GM10847 (cell line): Measurements from ENCODE around the gene GYG2.

Experiments
- POLR2A ChIP-seq: IDR thresholded peaks from 2 replicates; pipeline ENCODE4 v1.6.1; 2011; ENCODE audit not compliant: insufficient read length; ENCODE audit errors: extremely low read depth

The GYG2 gene

GRCh38 chrX:2828344-2828958 is at the start of gene GYG2:
Gene GYG2, plus strand, starts transcription at chrX:2828930. Its CDS starts 1,259 bp downstream, at chrX:2830189.
- TF ChIP-seq POLR2A: no peak

GRCh38 chrX:2781226-2781571 is 47.5 kb upstream of the GYG2 start:
- no peak for TF ChIP-seq POLR2A

DNA sequence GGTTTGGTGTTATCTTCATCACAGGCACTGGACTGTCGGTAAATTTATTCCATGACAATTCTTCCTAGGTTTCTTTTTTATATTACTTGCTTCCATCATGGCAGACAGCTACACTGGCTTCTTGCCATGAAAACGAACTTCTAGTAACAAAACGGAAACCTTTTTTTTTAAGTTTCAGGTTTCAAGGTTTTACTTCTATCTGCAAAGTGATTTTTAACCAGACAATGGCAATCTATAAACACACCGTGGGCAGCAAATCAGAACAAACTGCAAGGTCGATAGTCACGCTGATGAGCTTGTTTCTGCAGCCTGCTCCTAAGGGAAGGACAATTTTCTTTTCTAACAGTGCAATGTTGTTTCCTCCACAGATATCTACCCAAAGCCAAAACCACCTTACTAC is 47.0 kb upstream of the GYG2 start:
- no peak for TF ChIP-seq POLR2A

GRCh38 chrX:2782171-2782570 is 46.6 kb upstream of the GYG2 start:
- no peak for TF ChIP-seq POLR2A

DNA sequence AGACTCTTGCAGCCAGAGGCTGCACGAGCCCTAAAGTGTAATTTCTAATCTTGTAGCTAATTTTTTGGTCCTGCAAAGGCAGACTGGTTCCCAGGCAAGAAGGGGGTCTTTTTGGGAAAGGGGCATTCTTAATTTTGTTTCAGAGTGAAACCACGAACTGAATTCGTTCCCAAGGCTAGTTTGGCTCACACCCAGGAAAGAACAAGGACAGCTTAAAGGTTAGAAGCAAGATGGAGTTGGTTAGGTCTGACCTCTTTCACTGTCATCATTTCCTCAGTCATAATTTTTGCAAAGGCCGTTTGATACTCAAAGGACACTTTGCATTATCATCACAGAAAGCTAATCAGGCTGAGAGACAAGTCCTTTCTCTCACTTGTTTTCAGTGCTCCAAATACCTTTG is 46.0 kb upstream of the GYG2 start:
- no peak for TF ChIP-seq POLR2A

DNA sequence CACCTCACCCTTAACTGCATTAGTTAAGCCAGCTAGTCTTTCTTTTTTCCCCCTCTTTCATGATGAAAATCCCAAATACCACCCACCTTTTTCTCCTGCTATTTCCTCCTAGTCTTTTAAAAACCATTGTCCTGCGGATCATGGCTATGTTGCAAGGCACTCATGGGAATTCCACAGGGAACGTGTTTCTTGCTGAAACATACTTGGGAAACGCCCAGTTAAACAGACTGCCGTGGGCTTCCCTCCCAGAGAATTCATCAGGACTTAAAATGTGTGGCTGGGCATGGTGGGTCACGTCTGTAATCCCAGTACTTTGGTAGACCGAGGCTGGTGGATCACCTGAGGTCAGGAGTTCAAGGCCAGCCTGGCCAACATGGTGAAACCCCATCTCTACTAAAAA is 44.7 kb upstream of the GYG2 start:
- TF ChIP-seq POLR2A: no peak

- no peak for TF ChIP-seq POLR2A
Measured at GRCh38 chrX:2785538-2785937, 43.2 kb upstream of the GYG2 start.

DNA sequence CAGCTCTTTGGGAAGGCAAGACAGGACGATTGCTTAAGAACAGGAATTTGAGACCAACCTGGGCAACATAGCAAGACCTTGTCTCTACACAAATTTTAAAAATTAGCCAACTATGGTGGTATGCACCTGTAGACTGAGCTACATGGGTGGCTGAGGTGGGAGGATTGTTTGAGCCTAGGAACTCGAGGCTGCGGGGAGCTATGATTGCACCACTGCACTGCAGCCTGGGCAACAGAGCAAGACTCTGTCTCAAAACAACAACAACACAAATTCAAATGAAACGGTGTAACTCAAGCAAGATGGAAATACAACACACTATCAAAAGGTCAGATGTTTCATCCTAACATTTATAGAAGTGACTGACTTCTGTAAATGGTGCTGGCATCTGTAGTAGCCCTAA is 39.8 kb upstream of the GYG2 start:
- TF ChIP-seq POLR2A: no peak

- TF ChIP-seq POLR2A: no peak
Measured at GRCh38 chrX:2789569-2789968, 39.2 kb upstream of the GYG2 start.

GRCh38 chrX:2793752-2794151 is 35.0 kb upstream of the GYG2 start:
- TF ChIP-seq POLR2A: no peak

DNA sequence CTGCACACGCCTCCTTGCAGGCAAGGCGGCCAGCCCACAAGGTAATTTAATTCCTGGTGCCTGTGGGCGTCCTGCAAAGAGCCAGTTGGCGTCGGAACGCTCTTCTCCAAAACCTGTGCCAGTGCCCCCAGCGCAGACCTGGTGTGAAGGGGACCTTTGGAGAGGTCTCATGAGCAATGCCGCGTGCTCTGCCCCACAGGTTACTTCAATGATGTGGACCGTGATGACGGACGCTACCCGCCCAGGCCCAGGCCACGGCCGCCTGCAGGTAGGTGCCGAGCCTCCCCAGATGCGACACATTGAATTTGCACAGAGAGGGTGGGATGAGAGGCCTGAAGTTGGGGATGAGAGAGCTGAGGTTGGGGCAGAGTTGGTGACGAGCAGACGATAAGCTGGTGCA is 34.4 kb upstream of the GYG2 start:
- TF ChIP-seq POLR2A: no peak

- no peak for TF ChIP-seq POLR2A
Measured at GRCh38 chrX:2799369-2799768, 29.4 kb upstream of the GYG2 start.

DNA sequence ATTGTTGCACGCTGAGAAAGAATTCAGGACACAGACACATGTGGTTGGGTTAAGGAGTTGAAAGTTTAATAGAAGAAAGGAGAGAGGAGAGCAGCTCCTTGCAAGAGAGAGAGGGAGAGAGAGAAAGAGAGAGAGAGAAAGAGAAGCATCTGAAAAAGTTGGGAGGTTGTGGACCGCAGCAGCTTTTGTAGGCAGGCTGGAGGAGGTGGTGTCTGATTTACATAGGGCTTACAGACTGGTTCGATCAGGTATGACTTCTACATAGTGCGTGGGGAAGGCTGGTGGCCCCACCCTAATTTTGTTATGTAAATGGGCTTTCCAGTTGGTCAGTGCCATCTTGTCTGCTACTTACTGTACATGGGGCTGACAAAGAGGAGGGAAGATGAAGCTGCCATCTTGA is 27.5 kb upstream of the GYG2 start:
- no peak for TF ChIP-seq POLR2A

DNA sequence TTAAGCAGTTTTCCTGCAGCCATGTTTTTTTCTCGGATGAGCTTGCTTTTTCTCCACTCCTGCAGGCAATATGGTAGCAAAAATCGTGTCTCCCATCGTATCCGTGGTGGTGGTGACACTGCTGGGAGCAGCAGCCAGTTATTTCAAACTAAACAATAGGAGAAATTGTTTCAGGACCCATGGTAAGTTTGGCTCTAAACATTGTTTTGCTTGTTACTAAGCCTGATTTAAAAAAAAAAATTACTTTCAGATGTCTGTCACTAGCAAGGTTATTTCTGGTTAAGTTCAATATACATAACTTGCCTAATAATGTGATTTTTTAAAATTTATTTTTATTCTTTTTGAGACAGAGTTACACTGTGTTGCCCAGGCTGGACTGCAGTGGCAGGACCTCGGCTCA is 17.5 kb upstream of the GYG2 start:
- TF ChIP-seq POLR2A: no peak

GRCh38 chrX:2817036-2817435 is 11.7 kb upstream of the GYG2 start:
- TF ChIP-seq POLR2A: no peak

DNA sequence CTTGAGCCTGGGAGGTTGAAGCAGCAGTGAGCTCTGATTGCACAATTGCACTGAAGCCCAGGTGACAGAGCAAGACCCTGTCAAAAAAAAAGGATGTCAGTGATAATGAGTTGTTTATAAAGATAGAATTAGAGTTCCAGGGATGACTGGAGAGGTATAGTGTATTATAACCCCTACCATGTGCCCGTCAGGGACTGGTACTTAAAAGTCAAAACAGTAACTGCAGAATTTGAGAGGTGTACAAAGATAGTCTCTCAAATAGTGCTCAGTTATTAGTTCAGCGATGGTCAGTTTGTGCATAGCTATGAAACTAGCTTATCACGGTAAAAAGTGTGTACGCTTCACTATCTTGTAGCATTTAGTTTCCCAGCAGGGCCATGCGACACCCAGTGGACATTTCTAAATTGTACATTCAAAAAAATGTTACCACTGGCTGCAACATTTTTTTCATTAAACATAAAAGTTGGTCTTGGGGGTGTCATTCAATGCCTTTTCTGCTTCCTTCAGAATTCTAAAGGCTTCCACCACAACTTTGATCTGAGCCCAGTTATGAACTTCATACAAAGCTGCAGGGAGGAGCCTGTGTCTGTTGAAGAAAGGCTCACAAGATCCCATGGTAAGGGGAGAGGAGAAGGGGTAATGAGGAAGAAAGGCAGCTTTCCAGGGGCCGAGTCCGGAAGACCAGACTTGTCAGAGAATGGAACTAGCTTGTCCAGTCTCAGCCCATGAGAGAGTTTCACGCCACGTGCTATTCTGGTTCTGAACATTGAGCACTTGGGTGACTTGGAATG is 9.2 kb upstream of the GYG2 start:
- TF ChIP-seq POLR2A: no peak
